HG02852 (cell line): ENCODE data around the gene TNRC6C.
"Not testable (repeated sequence)": the region's sequence is repeated elsewhere in the genome, so short reads cannot be mapped to it uniquely, and the experiment has no call there.

Source experiments
- ATAC-seq: cut with Tn5 transposase; IDR thresholded peaks from one replicate; pipeline ENCODE4 v1.9.1; 2021; ENCODE audit warnings: mild to moderate bottlenecking, moderate library complexity; ENCODE audit not compliant: unreplicated experiment

TNRC6C gene

GRCh38 chr17:78072961-78073360 lies 114.5 kb downstream of the TNRC6C start:
- no peak for ATAC-seq

- ATAC-seq = no peak
Measured at GRCh38 chr17:78075011-78075410, 116.5 kb downstream of the TNRC6C start.

DNA sequence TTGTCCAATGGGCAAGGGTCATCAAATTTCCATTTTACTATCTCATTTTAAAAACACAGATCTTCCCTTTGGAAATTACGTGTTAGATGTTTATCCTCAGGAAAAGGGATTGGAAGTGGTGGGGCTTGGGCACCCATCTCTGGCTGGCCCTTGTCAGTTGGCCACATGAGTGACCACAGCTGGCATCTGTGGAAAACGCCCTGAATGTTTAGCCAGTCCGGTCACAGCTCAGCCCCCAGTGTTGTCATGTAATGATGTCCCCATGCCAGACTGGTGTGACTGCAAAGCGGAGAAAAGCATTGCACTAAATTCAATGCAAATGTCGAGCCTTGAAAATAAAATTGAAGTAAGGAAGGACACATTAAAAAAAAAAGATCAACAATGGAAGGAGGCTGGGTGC lies 117.0 kb downstream of the TNRC6C start:
- ATAC-seq = no peak

DNA sequence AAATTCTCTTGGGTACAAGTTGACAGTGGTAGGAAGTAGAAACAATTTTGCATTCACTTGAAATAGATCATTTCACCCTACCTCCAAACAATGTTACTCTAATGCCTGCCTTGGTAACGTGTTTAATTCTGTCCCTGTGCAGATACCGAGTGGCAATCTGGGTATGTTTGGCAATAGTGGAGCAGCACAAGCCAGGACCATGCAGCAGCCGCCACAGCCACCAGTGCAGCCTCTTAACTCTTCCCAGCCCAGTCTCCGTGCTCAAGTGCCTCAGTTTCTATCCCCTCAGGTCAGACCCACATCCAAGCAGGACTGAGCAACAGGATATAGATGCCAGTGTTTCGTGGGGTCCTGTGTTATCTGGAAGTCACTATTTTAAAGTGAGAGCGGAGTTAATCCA lies 120.8 kb downstream of the TNRC6C start:
- no peak for ATAC-seq

DNA sequence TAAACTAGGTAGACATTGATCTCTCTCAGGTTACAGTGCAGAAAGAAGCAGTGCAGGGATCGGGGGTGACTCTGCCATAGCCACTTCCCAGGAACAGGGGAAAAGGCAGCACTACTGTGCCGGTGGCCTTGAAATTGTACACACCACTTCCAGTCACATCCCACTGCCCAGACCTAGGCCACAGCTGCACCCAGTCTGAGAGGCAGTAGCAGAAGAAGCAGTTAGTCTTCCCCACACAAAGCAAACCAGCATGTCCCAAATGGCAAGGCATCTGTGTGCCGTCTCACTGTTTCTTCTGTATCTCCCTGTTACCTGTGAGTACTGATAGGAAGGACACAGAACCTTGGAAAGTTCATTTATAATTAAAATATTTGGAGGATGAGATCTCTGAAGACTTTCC lies 123.0 kb downstream of the TNRC6C start:
- ATAC-seq = no peak

DNA sequence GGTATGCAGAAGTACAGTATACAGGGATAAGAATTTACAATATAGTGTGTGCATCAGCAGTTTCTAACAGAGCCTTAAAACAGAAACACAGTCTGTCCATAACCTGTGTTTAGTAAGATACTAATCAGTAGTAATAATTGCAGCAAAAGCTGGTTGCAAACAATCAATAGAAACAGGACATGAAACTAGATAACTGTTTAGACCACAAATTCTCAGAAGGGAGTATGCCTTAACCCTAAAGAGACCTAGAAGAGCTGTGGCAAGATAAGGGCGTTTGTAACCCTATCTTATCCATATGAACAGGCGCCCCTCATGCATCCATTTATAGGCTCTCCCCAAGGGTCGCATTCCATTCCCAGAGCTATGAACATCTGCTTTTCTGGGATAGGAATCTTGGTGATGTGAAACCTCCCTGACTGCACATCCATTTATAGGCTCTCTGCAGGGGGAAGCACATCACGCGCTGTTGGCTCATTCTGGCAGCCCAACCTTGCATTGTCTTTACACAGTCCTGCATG lies 123.9 kb downstream of the TNRC6C start:
- not testable (repeated sequence) for ATAC-seq

DNA sequence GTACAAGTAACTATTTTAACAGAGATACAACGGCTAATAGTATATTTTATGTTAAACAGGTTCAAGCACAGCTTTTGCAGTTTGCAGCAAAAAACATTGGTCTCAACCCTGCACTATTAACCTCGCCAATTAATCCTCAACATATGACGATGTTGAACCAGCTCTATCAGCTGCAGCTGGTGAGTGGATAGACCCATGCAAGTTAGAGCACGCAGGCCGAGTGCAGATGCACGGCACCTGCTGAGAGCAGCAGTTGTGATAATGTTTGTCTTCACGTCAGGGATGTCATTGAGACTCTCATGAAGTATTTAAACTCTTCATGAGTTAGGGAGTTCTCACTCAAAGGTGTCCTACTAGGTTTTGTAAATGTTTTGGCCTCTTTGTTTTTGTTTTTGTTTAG lies 124.5 kb downstream of the TNRC6C start:
- ATAC-seq = no peak

GRCh38 chr17:78086740-78087139 lies 128.2 kb downstream of the TNRC6C start:
- ATAC-seq = no peak

DNA sequence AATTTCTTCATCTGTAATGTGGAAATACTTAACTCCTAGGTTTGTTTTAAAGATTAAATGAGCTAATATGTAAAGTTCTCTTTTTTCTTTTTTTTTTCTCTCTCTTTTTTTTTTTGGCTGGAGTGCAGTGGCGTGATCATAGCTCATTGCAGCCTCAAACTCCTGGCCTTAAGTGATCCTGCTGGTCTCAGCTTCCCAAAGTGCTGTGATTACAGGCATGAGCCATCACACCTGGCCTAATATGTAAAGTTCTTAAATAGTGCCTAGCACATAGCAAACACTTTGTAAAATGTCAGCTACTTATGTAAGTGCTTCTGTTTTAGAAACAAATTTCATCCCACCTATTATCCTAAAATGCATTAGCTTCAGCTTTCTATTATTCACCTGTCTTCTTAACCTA lies 130.0 kb downstream of the TNRC6C start:
- ATAC-seq = no peak

GRCh38 chr17:78089576-78090281 lies 131.2 kb downstream of the TNRC6C start:
- ATAC-seq = no peak

- ATAC-seq = no peak
Measured at GRCh38 chr17:78092794-78093324, 134.4 kb downstream of the TNRC6C start.

GRCh38 chr17:78095035-78095434 lies 136.5 kb downstream of the TNRC6C start:
- ATAC-seq = no peak

- no peak for ATAC-seq
Measured at GRCh38 chr17:78096093-78096492, 137.6 kb downstream of the TNRC6C start.

GRCh38 chr17:78101112-78101511 lies 142.6 kb downstream of the TNRC6C start:
- no peak for ATAC-seq

- no peak for ATAC-seq
Measured at GRCh38 chr17:78101542-78101941, 143.0 kb downstream of the TNRC6C start.

DNA sequence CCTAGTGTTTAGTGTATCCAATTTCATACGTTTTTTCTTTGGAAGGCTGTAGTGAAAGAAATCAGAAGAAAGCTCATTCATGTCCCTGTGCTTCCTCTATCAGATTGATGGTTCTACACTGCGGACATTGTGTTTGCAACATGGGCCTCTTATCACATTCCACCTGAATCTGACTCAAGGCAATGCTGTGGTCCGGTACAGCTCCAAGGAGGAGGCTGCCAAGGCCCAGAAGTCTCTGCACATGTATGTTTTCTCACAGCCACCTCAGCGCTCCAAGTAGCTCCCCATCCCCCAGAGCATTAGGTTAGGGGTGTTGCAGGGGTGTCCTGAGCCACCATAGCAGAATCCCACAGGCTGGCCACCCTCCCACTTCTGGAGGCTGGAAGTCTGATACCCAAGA lies 144.8 kb downstream of the TNRC6C start:
- ATAC-seq = no peak

GRCh38 chr17:78104540-78104941 lies 146.0 kb downstream of the TNRC6C start:
- no peak for ATAC-seq

DNA sequence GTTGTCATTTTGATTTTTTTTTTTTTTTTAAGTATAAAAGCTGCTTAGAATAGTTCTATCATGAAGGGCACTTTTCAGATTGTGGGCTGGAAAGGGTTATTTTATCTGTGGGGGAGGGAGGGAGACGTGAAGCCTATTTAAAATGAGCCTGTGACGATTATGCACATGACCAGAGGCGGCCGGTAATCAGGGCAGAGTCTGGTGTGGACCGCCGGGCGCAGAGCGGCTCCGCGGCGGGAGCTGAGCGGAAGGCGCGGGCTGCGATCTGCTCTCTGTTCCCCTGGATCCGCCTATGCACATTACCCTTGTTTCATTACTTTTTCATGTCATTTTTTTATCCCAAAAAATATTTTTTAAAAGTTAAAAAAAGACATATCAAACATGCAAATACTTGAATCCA lies 146.6 kb downstream of the TNRC6C start:
- ATAC-seq = no peak

DNA sequence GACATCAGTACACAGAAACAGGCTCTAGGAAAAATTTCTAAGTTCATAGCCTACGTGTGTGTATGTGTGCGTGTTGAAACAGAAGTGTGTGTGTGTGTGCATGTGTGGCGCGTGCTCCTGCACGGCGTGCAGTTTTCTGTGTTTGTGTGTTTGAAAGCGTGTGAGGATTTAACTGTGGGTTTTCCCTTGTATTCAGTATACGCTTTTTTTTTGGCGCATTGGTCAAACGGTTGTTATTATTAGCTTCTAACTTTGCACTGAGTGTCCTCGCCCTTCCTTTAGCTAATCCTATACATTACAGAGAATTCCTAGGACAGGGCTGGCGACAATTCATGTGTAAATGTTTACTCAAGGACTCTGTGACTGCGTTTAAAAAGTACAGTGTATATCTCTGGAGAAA lies 147.0 kb downstream of the TNRC6C start:
- no peak for ATAC-seq

GRCh38 chr17:78106211-78106610 lies 147.7 kb downstream of the TNRC6C start:
- no peak for ATAC-seq

- no peak for ATAC-seq
Measured at GRCh38 chr17:78107457-78107856, 149.0 kb downstream of the TNRC6C start.

GRCh38 chr17:78107976-78108725 lies 149.6 kb downstream of the TNRC6C start:
- ATAC-seq = no peak
